Middle frontal gyrus (tissue), 1 donor: Measurements from ENCODE around the gene SDHA.
"Not testable (repeated sequence)": the region's sequence is repeated elsewhere in the genome, so short reads cannot be mapped to it uniquely, and the experiment has no call there.

Experiments used
- DNase-seq: peaks from one replicate; pipeline ENCODE4 v3.0.0-alpha.2; 2015; ENCODE audit warnings: low spot score; ENCODE audit errors: extremely low spot score

Gene SDHA

DNA sequence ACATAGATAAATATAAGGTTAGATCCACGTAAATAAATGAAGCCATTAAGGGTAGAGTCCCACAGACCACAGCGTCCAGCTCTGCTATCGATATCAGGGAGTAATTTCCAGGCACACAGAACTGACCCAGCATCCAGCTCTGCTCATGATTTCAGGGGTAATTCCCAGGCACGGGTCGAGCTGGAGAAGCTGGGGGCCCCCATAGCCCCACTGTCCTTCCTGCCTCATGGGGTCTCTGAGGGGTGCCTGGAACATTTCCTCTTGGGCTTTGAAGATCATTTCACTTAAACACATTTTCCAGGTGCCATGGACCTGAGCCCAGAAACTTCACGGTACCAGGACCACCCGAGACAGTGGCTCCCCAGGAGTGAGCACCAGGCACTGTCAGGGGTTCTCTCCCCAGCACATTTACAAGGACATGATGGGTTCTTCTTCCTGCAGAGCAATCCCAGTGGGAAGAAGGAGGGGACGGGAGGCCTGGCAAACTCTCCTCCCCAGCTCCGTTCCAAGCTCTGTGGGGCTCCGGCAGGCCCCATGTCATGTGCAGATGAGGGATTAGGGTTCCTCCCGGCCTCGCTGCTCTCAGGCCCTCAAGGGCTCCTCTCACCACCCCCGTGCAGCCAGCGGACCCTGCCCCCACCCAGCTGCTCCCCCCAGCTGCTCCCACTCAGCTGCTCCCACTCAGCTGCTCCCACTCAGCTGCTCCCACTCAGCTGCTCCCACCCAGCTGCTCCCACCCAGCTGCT, 80.0 kb downstream of the SDHA start:
- not testable (repeated sequence) for DNase-seq

DNA sequence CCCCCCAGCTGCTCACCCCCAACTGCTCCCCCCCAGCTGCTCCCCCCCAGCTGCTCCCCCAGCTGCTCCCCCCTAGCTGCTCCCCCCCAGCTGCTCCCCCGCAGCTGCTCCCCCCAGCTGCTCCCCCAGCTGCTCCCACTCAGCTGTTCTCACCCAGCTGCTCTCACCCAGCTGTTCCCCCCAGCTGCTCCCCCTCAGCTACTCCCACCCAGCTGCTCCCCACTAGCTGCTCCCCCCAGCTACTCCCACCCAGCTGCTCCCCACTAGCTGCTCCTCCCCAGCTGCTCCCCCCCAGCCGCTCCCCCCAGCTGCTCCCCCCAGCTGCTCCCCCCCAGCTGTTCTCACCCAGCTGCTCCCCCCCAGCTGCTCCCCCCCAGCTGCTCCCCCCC, 80.6 kb downstream of the SDHA start:
- DNase-seq = no peak

DNA sequence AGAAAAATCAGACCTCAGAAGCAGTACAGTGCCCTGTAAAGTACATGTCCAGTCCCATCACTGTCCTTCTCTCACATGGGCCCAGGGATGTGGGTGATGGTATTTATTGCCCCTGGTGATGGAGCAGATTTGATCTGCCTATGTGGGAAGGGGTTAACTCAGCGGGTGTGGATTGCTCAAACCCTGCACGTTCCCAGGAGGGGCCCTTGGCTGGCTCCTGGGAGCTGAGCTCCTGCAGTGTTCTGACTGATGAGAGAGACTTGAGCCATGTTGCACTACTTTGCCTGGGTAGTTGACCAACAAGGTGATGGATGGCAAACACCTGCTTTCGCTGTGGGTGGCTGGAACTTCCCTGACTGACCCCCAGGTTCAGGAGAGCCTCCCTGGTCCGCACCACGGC, 81.8 kb downstream of the SDHA start:
- not testable (repeated sequence) for DNase-seq

DNA sequence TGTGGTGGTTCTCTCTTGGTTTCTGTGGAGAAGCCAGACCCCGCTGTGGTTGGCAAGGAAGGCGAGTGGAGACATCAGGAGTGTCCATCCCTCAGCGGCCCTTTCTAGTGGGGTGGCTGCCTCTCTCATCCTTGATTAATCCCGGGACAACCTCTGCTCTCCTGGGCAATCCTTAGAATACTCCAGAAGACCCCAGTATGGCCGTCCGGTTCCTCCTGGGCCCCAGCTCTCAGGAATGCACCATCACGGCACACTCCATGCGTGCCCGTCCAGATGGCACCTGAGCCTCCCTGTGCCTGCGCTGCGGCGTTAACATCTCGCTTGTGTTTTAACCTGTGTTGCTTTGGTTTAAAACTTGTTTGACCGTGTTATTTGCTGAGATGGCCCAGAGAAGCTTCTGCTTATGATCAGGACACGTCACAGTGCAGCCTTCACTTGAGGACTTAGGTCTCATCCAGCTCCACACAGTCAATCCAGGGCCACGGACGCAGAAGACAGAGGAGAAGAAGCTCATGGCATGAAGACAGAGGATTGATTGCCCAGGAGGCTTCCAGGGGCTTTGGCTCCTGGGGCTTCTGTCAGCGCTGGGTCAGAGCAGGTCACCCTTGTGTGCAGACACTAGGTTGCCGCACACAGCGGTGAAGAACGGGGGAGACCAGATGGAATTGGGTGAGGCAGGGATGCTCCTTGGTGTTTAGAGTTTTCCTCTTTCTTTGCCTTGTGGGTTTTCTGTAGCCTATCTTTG, 82.7 kb downstream of the SDHA start:
- DNase-seq = not testable (repeated sequence)

DNA sequence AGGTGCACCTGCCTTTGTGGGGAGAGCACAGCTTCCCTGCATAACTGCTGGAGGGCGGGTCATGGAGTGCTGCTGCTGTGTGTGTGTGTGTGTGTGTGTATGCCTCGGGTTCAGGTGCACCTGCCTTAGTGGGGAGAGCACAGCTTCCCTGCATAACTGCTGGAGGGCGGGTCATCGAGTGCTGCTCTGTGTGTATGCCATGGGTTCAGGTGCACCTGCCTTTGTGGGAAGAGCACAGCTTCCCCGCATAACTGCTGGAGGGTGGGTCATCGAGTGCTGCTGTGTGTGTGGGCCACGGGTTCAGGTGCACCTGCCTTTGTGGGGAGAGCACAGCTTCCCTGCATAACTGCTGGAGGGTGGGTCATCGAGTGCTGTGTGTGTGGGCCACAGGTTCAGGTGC, 84.3 kb downstream of the SDHA start:
- not testable (repeated sequence) for DNase-seq

DNA sequence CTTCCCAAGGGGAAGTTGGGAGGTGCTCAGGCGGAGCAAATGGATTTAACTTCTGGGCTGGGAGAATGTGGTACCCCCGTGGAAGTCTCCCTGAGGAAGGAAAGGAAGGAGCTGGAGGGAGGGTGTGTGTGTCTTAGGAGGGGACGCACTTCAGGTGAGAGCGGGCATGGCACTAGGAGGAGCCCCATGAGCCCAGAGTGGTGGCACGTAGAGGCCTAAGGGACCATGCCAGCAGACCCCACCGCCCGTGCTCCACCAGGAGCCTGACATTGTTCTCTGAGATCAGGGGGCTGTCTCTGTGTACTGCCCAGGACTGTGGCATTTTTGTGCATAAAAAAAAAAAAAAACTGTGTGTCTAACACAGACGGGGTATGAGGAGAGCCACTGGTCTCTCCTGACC, 84.8 kb downstream of the SDHA start:
- DNase-seq = no peak

DNA sequence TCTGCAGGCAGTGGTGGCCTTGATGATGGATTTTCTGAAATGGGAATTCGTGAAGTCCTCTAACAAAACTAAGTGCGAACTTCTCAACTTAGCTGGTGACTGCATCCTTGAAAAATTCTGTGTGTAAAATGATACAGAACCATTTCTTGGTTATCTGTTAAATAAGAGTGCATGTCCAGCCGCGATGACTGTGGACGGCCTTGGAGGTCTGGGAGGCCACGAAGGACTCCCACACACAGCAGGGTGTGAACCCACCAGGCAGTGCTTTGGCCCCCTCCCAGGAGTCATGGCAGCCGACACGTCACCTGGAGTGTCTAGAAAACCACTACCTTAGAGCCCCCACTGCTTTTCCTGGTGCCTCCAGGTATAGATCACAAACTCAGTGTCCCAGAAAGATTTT, 85.6 kb downstream of the SDHA start:
- DNase-seq = not testable (repeated sequence)

DNA sequence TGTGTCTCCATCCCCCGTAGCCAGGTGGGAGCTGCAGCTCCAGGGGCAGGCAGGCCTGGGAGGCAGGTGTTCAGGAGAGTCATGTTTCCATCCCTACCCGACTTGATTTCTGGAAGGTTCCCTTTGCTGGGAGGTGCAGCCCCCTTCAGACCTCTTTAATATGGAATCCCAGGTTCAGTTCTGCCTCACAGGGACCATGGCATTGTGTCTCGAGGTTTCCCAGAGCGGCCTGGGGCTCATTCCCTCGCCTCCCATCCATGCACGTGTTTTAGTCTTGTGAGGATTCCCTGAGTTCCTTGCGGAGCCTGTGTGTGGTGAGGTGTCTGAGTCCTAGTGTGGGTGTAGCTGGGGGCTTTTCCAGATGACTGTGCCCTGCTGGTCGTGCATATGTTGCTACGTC, 86.9 kb downstream of the SDHA start:
- DNase-seq = no peak

DNA sequence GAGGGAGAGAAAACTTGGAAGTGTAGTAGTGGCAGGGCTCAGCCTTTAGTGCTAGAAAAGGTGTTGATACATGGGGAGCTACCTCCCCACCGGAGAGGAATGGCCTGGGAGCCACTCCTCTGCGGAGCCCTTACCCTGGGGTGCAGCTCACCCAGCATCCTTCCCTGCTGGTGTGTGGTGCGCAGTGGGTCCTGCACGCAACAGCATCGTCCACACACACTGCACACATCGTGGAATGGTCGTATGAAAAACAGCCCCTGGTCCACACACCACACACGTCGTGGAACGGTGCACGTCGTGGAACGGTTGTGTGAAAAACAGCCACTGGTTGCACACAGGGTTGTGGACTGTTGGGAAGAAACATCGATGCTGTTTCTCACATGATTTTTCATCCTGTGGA, 87.3 kb downstream of the SDHA start:
- DNase-seq = no peak

DNA sequence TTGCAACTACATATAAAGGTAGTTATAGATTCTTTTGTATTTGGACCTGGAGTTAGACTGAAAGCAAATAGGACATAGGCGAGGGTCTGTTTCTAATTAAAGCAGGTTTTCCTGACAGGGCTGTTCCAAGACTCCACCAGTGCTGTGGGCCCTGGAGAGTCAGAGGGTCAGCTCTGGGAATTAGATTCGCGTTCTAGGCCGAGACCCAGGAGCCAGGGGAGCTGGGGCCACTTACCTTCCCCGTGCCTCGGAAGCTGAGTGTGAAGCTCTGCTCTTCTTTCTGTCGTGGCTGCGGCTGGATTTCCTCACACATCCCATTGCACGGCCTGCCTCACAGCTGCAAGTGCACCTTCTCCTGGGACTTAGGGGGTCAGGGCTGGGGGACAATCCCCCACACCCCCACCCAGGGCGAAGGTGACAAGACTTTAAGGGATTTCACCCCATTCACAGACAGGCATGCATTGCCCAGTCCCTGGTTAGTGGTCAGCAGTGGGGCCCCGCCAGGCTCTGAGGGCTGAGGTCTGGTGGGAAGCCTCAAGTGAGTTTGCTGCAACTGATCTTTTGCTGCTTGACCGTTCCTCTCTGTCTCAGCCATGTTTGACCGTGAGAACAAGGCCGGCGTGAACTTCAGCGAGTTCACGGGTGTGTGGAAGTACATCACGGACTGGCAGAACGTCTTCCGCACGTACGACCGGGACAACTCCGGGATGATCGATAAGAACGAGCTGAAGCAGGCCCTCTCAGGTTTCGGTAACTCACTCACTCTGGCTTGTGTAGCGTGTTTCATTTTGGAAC, 88.1 kb downstream of the SDHA start:
- no peak for DNase-seq
